ENCODE data around the gene NAA15. TPM values are rescaled to one million over a fixed set of nuclear protein-coding genes. Genes with fewer than 3 reads are reported as not detected.

NAA15 gene
- total RNA-seq, 4 donors from 2014 or later = 23.9 to 34.1 (median 32.2) TPM

GRCh38 chr4:139300431-139301112 lies 733 bp upstream of the NAA15 start:
- Histone ChIP-seq H3K27ac (peak overlapping the region; percentile 92 to 95 (median 94)), H3K36me3 (peaks cover 0 to 4% of the 10 kb centered on the region in 2 donors), H3K4me1 (peaks cover 0 to 80% (median 16%) of the 10 kb centered on the region in 3 donors), H3K27me3 (no peaks in the 10 kb centered on the region), H3K9me3 (no peaks in the 10 kb centered on the region), H3K4me3 (peak overlapping the region; percentile 90 to 98)
- TF ChIP-seq EP300 (IDR thresholded peaks at IDR 0.05) (no peak), POLR2AphosphoS5 (IDR thresholded peaks at IDR 0.05) (no peak), POLR2A (IDR thresholded peaks at IDR 0.05) (no peak), CTCF (IDR thresholded peaks at IDR 0.05) (no peak)
- WGBS, 2 donors (ENCODE audit: low coverage in 1 of 2) = 7 to 10% methylated on average over 16 of the region's 16 CpGs
- ATAC-seq = peak; percentile 35

- H3K9me3 ChIP-seq = no peaks in the 10 kb centered on the region
- WGBS, 2 donors (ENCODE audit: low coverage in 1 of 2) = 0% methylated on average over 5 to 10 of the region's 46 CpGs
- H3K4me3 ChIP-seq = peak within 1 kb of the TSS; percentile 90 to 98
- peaks cover 0 to 81% (median 10%) of the 10 kb centered on the region in 3 donors for H3K4me1 ChIP-seq
- TF ChIP-seq EP300 (IDR thresholded peaks at IDR 0.05) (no peak), POLR2AphosphoS5 (IDR thresholded peaks at IDR 0.05) (peak; percentile 22), POLR2A (IDR thresholded peaks at IDR 0.05) (no peak), CTCF (IDR thresholded peaks at IDR 0.05) (peak in 2 of 4 experiments; percentile 30 to 41)
- ATAC-seq = peak; percentile 41
- H3K27ac ChIP-seq = peak within 1 kb of the TSS; percentile 78 to 94 (median 92)
- H3K36me3 ChIP-seq = peaks cover 0 to 4% of the 10 kb centered on the region in 2 donors
- H3K27me3 ChIP-seq = no peaks in the 10 kb centered on the region
Observed at GRCh38 chr4:139301821-139302611, 711 bp downstream of the NAA15 start, which contains the start of gene NDUFC1. Gene NDUFC1 (minus strand): TSS chr4:139302477. CDS start chr4:139295798, 6,679 bp downstream.

DNA sequence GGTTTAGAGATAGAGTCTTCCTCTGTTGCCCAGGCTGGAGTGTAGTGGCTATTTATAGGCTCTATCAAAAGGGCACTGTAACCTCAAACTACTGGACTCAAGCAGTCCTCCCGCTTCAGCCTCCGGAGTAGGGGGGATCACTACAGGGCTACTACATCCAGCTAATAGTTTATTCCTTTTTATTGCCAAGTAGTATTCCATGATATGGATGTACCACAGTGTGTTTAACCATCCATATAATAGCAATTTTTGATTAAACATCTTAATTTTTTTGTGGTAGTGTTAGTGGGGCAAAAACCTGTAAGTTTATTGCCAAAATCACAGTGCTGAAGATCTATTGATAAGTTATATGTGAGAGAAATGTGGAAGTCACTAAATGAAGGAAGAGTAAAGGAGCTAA lies 3.6 kb downstream of the NAA15 start:
- H3K4me1 ChIP-seq = peaks cover 0 to 67% (median 8%) of the 10 kb centered on the region in 3 donors
- H3K27ac ChIP-seq = no peak overlapping the region
- no peaks in the 10 kb centered on the region for H3K27me3 ChIP-seq
- WGBS, 2 donors (ENCODE audit: low coverage in 1 of 2) = 92 to 97% methylated on average over 2 of the region's 2 CpGs
- ATAC-seq = no peak
- no peak overlapping the region for H3K4me3 ChIP-seq
- H3K9me3 ChIP-seq = no peaks in the 10 kb centered on the region
- TF ChIP-seq EP300 (IDR thresholded peaks at IDR 0.05) (no peak), POLR2A (IDR thresholded peaks at IDR 0.05) (no peak), POLR2AphosphoS5 (IDR thresholded peaks at IDR 0.05) (no peak), CTCF (IDR thresholded peaks at IDR 0.05) (no peak)
- H3K36me3 ChIP-seq = peaks cover 0 to 4% of the 10 kb centered on the region in 2 donors

- H3K9me3 ChIP-seq = no peaks in the 10 kb centered on the region
- 74 to 75% methylated on average over 3 of the region's 3 CpGs for WGBS, 2 donors (ENCODE audit: low coverage in 1 of 2)
- no peaks in the 10 kb centered on the region for H3K36me3 ChIP-seq
- H3K4me1 ChIP-seq = peaks cover 0 to 60% (median 8%) of the 10 kb centered on the region in 3 donors
- no peak overlapping the region for H3K4me3 ChIP-seq
- TF ChIP-seq CTCF (IDR thresholded peaks at IDR 0.05) (no peak), POLR2A (IDR thresholded peaks at IDR 0.05) (no peak), POLR2AphosphoS5 (IDR thresholded peaks at IDR 0.05) (no peak), EP300 (IDR thresholded peaks at IDR 0.05) (no peak)
- H3K27me3 ChIP-seq = no peaks in the 10 kb centered on the region
- no peak for ATAC-seq
- no peak overlapping the region for H3K27ac ChIP-seq
Observed at GRCh38 chr4:139311909-139312308, 10.6 kb downstream of the NAA15 start.

All from gastroesophageal sphincter (tissue), 4 donors.